GM19239 (cell line): ENCODE measurements around the gene ZNF654.
"Not testable (repeated sequence)": the region's sequence is repeated elsewhere in the genome, so short reads cannot be mapped to it uniquely, and the experiment has no call there.

Source experiments
- DNase-seq: peaks from one replicate; pipeline ENCODE4 v3.0.0; 2011; ENCODE audit warnings: low spot score; ENCODE audit not compliant: insufficient read length
- FAIRE-seq: peaks from 2 replicates; lab custom pipeline; 2011; peaks lifted over from hg19 to GRCh38; lab: Jason Lieb, UNC

Gene ZNF654

GRCh38 chr3:88058581-88059379, at the start of gene ZNF654, which contains the start of gene CGGBP1:
Gene ZNF654, plus strand, starts transcription at chr3:88059255. Its CDS starts 65 bp downstream, at chr3:88059320.
Gene CGGBP1, minus strand, starts transcription at chr3:88059005. Its CDS starts 3,029 bp downstream, at chr3:88055976.
- FAIRE-seq, result peak; percentile 99
- peak; percentile 73 for DNase-seq

GRCh38 chr3:88010810-88011209, 48.2 kb upstream of the ZNF654 start:
- no peak for FAIRE-seq
- DNase-seq, result no peak

GRCh38 chr3:88013592-88013991, 45.5 kb upstream of the ZNF654 start:
- no peak for FAIRE-seq

GRCh38 chr3:88015656-88016055, 43.4 kb upstream of the ZNF654 start:
- DNase-seq, FAIRE-seq: not testable (repeated sequence)

More at GRCh38 chr3:88013592-88013991, 45.5 kb upstream of the ZNF654 start:
- no peak for DNase-seq

- DNase-seq (no peak), FAIRE-seq (no peak)
Measured at GRCh38 chr3:88019024-88019423, 40.0 kb upstream of the ZNF654 start.

GRCh38 chr3:88025001-88025552, 34.0 kb upstream of the ZNF654 start:
- DNase-seq (no peak), FAIRE-seq (no peak)

- no peak for DNase-seq
- peak; percentile 23 for FAIRE-seq
Measured at GRCh38 chr3:88028876-88029275, 30.2 kb upstream of the ZNF654 start.

- DNase-seq (no peak), FAIRE-seq (peak; percentile 79)
Measured at GRCh38 chr3:88030210-88030609, 28.8 kb upstream of the ZNF654 start.

GRCh38 chr3:88031642-88032077, 27.4 kb upstream of the ZNF654 start:
- DNase-seq (peak; percentile 30), FAIRE-seq (peak; percentile 76)

GRCh38 chr3:88032245-88032644, 26.8 kb upstream of the ZNF654 start:
- FAIRE-seq, result no peak
- DNase-seq, result no peak

GRCh38 chr3:88033079-88033478, 26.0 kb upstream of the ZNF654 start:
- FAIRE-seq, result no peak
- no peak for DNase-seq

GRCh38 chr3:88033808-88034207, 25.2 kb upstream of the ZNF654 start:
- DNase-seq (no peak), FAIRE-seq (peak; percentile 47)

GRCh38 chr3:88034491-88035275, 24.4 kb upstream of the ZNF654 start:
- no peak for DNase-seq
- no peak for FAIRE-seq

- DNase-seq, result no peak
- no peak for FAIRE-seq
Measured at GRCh38 chr3:88036221-88036620, 22.8 kb upstream of the ZNF654 start.

GRCh38 chr3:88038566-88038965, 20.5 kb upstream of the ZNF654 start:
- DNase-seq (no peak), FAIRE-seq (no peak)

- DNase-seq (no peak), FAIRE-seq (no peak)
Measured at GRCh38 chr3:88040529-88040928, 18.5 kb upstream of the ZNF654 start.

GRCh38 chr3:88041005-88041404, 18.1 kb upstream of the ZNF654 start:
- DNase-seq (no peak), FAIRE-seq (no peak)

GRCh38 chr3:88044411-88044810, 14.6 kb upstream of the ZNF654 start:
- DNase-seq (no peak), FAIRE-seq (no peak)

GRCh38 chr3:88046766-88047165, 12.3 kb upstream of the ZNF654 start:
- DNase-seq, result no peak
- no peak for FAIRE-seq

- DNase-seq (no peak), FAIRE-seq (peak; percentile 86)
Measured at GRCh38 chr3:88057630-88058305, 1.3 kb upstream of the ZNF654 start.
